HG02798 (cell line): ENCODE data around the gene SLIT3.

ENCODE experiments used
- ATAC-seq: cut with Tn5 transposase; IDR thresholded peaks from one replicate; pipeline ENCODE4 v1.9.1; 2021; ENCODE audit warnings: mild to moderate bottlenecking; ENCODE audit not compliant: unreplicated experiment, poor library complexity

Gene SLIT3

GRCh38 chr5:168916852-168917251 is 384.1 kb downstream of the SLIT3 start:
- ATAC-seq = no peak

- no peak for ATAC-seq
These were observed 384.7 kb downstream of the SLIT3 start for GRCh38 chr5:168916266-168916665.

DNA sequence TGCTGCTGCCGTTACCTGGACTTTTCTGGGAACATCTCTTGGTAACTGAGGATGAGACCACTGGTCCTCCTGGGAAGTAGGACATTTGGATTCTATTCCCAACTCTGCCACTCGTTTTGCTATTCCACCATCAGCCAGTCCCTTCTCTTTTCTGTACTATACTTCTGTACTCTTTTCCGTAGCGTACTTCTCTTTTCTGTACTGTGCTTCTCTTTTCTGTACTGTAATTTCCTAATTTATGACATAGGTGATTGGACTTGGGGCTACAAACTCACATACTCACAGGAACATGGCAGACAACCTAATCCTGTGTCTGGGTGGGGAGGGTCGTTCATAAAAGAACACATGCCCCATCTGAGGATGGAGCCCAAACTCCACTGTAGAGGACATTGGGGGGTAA is 386.4 kb downstream of the SLIT3 start:
- ATAC-seq = no peak

- no peak for ATAC-seq
These were observed 390.1 kb downstream of the SLIT3 start for GRCh38 chr5:168910874-168911273.

GRCh38 chr5:168908207-168908606 is 392.7 kb downstream of the SLIT3 start:
- ATAC-seq = no peak

GRCh38 chr5:168903061-168903460 is 397.9 kb downstream of the SLIT3 start:
- ATAC-seq = no peak

- ATAC-seq = no peak
These were observed 401.3 kb downstream of the SLIT3 start for GRCh38 chr5:168899673-168900072.

DNA sequence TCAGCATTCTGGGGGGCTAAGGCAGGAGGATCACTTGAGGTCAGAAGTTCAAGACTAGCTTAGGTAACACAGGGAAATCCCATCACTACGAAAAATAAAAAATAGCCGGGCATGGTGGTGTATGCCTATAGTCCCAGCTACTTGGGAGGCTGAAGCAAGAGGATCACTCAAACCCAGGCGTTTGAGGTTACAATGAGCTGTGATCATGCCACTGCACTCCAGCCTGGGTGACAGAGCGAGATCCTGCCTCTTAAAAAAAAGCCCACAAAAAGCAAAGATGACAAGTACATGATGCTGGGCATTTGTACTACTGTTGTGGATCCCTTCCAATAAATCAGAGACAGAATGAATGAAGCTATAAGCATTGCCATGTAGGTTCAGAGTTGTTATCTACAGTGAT is 401.7 kb downstream of the SLIT3 start:
- ATAC-seq = no peak

- ATAC-seq = no peak
These were observed 402.6 kb downstream of the SLIT3 start for GRCh38 chr5:168898247-168898911.

GRCh38 chr5:168897387-168898122 is 403.4 kb downstream of the SLIT3 start:
- no peak for ATAC-seq

- ATAC-seq = no peak
These were observed 405.5 kb downstream of the SLIT3 start for GRCh38 chr5:168895295-168896071.

DNA sequence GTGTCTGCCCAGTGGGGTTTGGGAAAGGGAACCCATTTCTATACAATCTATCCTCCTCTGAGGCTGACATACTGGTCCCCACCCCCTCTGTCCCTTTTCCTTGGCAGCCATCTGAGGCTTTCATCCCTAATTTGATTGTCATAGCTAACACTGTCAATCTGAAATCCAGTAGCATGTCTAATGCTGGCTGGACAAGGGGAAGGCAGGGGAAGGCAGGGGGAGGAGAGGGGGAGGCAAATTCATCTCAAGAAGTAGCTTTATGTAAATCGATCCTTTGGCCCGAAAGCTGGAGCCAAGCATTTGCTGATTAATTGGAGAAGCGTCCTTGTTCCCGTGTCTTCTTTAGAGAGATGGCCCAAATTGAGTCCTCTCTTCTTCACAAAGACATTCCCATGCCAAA is 407.7 kb downstream of the SLIT3 start:
- no peak for ATAC-seq

DNA sequence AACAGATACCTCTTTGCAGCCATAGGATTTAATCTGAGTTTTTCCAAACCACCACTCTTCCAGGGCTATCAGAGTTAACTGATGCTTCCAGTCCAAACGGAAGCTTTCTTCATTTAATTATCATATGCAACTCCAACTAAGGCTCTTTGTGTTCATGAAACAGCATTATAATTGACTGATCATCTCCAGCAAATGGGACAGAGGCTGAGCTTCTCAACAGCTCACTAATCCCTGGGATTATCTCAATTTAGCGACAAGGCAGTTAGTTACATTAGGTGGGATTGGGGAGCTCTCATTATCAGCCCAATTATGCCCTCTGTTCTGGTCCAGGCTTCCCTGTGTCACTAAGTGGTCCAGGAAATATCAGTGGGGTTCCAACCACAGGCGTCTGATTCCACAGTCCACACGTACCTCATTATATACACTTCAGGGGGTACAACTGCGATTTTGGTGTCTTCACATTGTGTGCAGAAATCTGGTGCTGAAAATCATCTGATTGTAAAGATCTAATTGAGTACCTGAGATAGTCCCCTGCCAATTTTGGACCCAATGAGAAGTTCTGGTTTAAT is 408.2 kb downstream of the SLIT3 start:
- ATAC-seq = no peak

- ATAC-seq = no peak
These were observed 409.8 kb downstream of the SLIT3 start for GRCh38 chr5:168890816-168891812.

- no peak for ATAC-seq
These were observed 411.9 kb downstream of the SLIT3 start for GRCh38 chr5:168889039-168889438.

DNA sequence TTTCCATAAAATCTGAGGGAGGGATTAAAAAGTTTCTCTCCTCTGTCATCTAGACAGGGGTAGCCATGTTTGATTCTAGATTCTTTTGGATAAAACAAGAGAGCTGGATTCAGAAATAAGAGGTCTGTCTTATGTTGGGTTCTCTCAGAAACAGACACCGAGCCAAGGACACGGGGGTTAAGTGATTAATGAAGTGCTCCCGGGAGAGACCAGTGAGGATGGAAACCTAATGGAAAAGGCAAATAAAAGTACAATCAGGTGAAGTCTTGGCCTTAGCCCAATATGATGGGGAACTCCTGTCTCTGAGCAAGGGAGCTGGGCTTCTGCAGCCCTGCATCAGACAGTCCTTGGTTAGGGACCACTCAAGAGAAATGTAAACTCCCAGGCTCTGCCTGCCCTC is 413.0 kb downstream of the SLIT3 start:
- ATAC-seq = no peak

GRCh38 chr5:168886157-168886556 is 414.8 kb downstream of the SLIT3 start:
- ATAC-seq = no peak

- no peak for ATAC-seq
These were observed 415.4 kb downstream of the SLIT3 start for GRCh38 chr5:168885324-168886120.

GRCh38 chr5:168883991-168884390 is 416.9 kb downstream of the SLIT3 start:
- ATAC-seq = no peak
